ENCODE data around the gene ATE1. TPM values are rescaled to one million over a fixed set of nuclear protein-coding genes. Genes with fewer than 3 reads are reported as not detected.

ATE1 gene
- total and polyA plus RNA-seq, 2 of the 4 experiments (the other 2 are of a cell fraction): 6.4 to 27.8 TPM

DNA sequence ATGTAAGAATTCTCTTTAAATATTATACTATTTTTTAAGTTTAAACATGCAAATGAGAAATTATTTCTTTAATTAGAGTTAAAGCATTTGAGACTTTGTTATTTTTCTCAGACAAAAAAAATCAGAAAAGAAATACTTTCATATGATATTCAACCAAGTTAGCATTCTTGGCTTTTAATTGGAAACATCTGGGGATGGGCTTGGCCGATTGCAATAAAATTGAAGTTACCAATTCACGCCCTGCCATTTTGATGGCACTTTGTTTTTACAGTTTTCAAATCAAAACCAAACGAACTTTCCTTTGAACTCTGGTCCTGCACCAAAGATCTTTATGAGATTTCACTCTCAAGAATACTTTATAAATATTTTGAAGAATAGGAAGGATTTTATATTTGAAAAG is 127.7 kb downstream of the ATE1 start:
- no peak overlapping the region for H2BK15ac ChIP-seq (ENCODE audit: low read depth, low read length)
- no CpG with 5 or more reads among the region's 3 CpGs for WGBS, 2 experiments (ENCODE audit: extremely low coverage in 2 of 2, insufficient read length in 1 of 2)
- H3K4me2 ChIP-seq (ENCODE audit: low read depth, low read length): no peak overlapping the region
- H3K9ac ChIP-seq (ENCODE audit: low read depth, low read length): no peak overlapping the region
- ChIA-PET POLR2A (ENCODE audit: unreplicated experiment) (no interaction called here), CTCF (no interaction called here)
- H3K9me3 ChIP-seq (ENCODE audit: control insufficient read depth, insufficient read depth, low read length): no peaks in the 10 kb centered on the region
- dilution Hi-C loops (cut with HindIII; ENCODE audit: low sequenced_read_pairs, unreplicated experiment) (no loop called here), intact Hi-C loops (cut with micrococcal nuclease) (no loop called here), in situ Hi-C loops (cut with MboI; ENCODE audit: low sequenced_read_pairs) (no loop called here)
- H4K20me1 ChIP-seq (ENCODE audit: insufficient read depth, low read length): no peaks in the 10 kb centered on the region
- 0 out of 2 replicates have a peak, but pooled peaks cover 3% of the 10 kb centered on the region for H3K36me3 ChIP-seq (ENCODE audit: control insufficient read depth, insufficient read depth, low read length)
- no peak for ATAC-seq (ENCODE audit: low read depth)
- no peak overlapping the region for H3K18ac ChIP-seq (ENCODE audit: low read depth, low read length)
- H3K79me1 ChIP-seq (ENCODE audit: low read depth in 1 of 2, low read length in 2 of 2): no peaks in the 10 kb centered on the region
- H3K23ac ChIP-seq (ENCODE audit: low read depth, low read length): no peak overlapping the region
- BruUV-seq (replicated peaks): no TSS peak
- H3K56ac ChIP-seq (ENCODE audit: extremely low read depth, insufficient read depth, low read length): no peak overlapping the region
- H2BK20ac ChIP-seq (ENCODE audit: low read depth, low read length): no peak overlapping the region
- TF ChIP-seq USF2 (IDR thresholded peaks at IDR 0.05; ENCODE audit: low read depth, low read length) (no peak), RCOR1 (IDR thresholded peaks at IDR 0.05; ENCODE audit: insufficient replicate concordance, low read length) (no peak), BHLHE40 (IDR thresholded peaks at IDR 0.05; ENCODE audit: low read depth, low read length) (no peak), ELK1 (IDR thresholded peaks at IDR 0.05; ENCODE audit: borderline replicate concordance, low read depth, low read length) (no peak), POLR2A (IDR thresholded peaks at IDR 0.05; ENCODE audit: low read depth, low read length) (no peak), RAD21 (IDR thresholded peaks at IDR 0.05; ENCODE audit: low read length) (no peak), CHD1 (IDR thresholded peaks at IDR 0.05; ENCODE audit: low read depth, low read length) (no peak), RFX5 (IDR thresholded peaks at IDR 0.05; ENCODE audit: low read depth, low read length) (no peak), MAFK (IDR thresholded peaks at IDR 0.05; ENCODE audit: low read depth, low read length) (no peak), MAZ (IDR thresholded peaks at IDR 0.05; ENCODE audit: borderline replicate concordance, low read depth, low read length) (no peak), FOS (IDR thresholded peaks at IDR 0.05; ENCODE audit: low read depth, low read length) (no peak), CEBPB (IDR thresholded peaks at IDR 0.05; ENCODE audit: low read depth, low read length) (no peak), SMC3 (IDR thresholded peaks at IDR 0.05; ENCODE audit: low read depth, low read length) (no peak)
- TF ChIP-seq, protein P1, sequence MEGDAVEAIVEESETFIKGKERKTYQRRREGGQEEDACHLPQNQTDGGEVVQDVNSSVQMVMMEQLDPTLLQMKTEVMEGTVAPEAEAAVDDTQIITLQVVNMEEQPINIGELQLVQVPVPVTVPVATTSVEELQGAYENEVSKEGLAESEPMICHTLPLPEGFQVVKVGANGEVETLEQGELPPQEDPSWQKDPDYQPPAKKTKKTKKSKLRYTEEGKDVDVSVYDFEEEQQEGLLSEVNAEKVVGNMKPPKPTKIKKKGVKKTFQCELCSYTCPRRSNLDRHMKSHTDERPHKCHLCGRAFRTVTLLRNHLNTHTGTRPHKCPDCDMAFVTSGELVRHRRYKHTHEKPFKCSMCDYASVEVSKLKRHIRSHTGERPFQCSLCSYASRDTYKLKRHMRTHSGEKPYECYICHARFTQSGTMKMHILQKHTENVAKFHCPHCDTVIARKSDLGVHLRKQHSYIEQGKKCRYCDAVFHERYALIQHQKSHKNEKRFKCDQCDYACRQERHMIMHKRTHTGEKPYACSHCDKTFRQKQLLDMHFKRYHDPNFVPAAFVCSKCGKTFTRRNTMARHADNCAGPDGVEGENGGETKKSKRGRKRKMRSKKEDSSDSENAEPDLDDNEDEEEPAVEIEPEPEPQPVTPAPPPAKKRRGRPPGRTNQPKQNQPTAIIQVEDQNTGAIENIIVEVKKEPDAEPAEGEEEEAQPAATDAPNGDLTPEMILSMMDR (conservative IDR thresholded peaks at IDR 0.05; ENCODE audit: low read depth, low read length): no peak
- no peak overlapping the region for H3K4ac ChIP-seq (ENCODE audit: low read depth, low read length)
- no peak overlapping the region for H2AFZ ChIP-seq (replicated peaks; ENCODE audit: low read length, poor library complexity)
- H3K4me3 ChIP-seq (ENCODE audit: insufficient read depth, low read depth, low read length): no peak overlapping the region
- no peak overlapping the region for H4K8ac ChIP-seq (ENCODE audit: low read depth in 2 of 2, low read length in 2 of 2)
- no peaks in the 10 kb centered on the region for H3K9me1 ChIP-seq (ENCODE audit: insufficient read depth, low read length)
- H4K91ac ChIP-seq (ENCODE audit: insufficient read depth, low read depth, low read length): no peak overlapping the region
- no peak overlapping the region for H2AK9ac ChIP-seq (replicated peaks; ENCODE audit: low read depth, low read length, poor library complexity)
- H3K27me3 ChIP-seq (ENCODE audit: control insufficient read depth, insufficient read depth, low read length): no peaks in the 10 kb centered on the region
- no peak for DNase-seq
- H4K5ac ChIP-seq (ENCODE audit: low read depth, low read length): no peak overlapping the region
- H3K14ac ChIP-seq (replicated peaks; ENCODE audit: low read depth, low read length): no peak overlapping the region
- no peak overlapping the region for H2BK120ac ChIP-seq (ENCODE audit: low read depth, low read length)
- no peak overlapping the region for H3K27ac ChIP-seq (ENCODE audit: insufficient read depth, low read length)
- H2AK5ac ChIP-seq (ENCODE audit: low read depth, low read length): no peak overlapping the region
- H3K4me1 ChIP-seq (ENCODE audit: control insufficient read depth, insufficient read depth, low read length): peaks cover 2% of the 10 kb centered on the region
- H2BK5ac ChIP-seq (ENCODE audit: low read depth, low read length, poor library complexity, severe bottlenecking): no peak overlapping the region
